ENCODE results near the gene DHX16.

DHX16 gene

GRCh38 chr6:30682143-30683117 lies 9.6 kb upstream of the DHX16 start:
- TF ChIP-seq CTCF (IDR thresholded peaks at IDR 0.05; ENCODE audit: insufficient read depth, low read depth, low read length, missing control alignments) = no peak
- peak overlapping the region; percentile 70 for H3K4me3 ChIP-seq (ENCODE audit: low read length)
- DNase-seq (ENCODE audit: low read depth) = peak; percentile 84

GRCh38 chr6:30681766-30682142 lies 8.9 kb upstream of the DHX16 start:
- no peak for DNase-seq (ENCODE audit: low read depth)
- no peak for TF ChIP-seq CTCF (IDR thresholded peaks at IDR 0.05; ENCODE audit: insufficient read depth, low read depth, low read length, missing control alignments)

GRCh38 chr6:30679765-30680535 lies 7.1 kb upstream of the DHX16 start:
- no peak for DNase-seq (ENCODE audit: low read depth)
- H3K4me3 ChIP-seq (ENCODE audit: low read length) = no peak overlapping the region
- TF ChIP-seq CTCF (IDR thresholded peaks at IDR 0.05; ENCODE audit: insufficient read depth, low read depth, low read length, missing control alignments) = no peak

More at GRCh38 chr6:30681766-30682142, 8.9 kb upstream of the DHX16 start:
- H3K4me3 ChIP-seq (ENCODE audit: low read length) = no peak overlapping the region

- no peak overlapping the region for H3K4me3 ChIP-seq (ENCODE audit: low read length)
- peak; percentile 93 for TF ChIP-seq CTCF (IDR thresholded peaks at IDR 0.05; ENCODE audit: insufficient read depth, low read depth, low read length, missing control alignments)
- DNase-seq (ENCODE audit: low read depth) = peak; percentile 82
Observed at GRCh38 chr6:30678964-30679726, 6.3 kb upstream of the DHX16 start.

- no peak for DNase-seq (ENCODE audit: low read depth)
- H3K4me3 ChIP-seq (ENCODE audit: low read length) = no peak overlapping the region
- TF ChIP-seq CTCF (IDR thresholded peaks at IDR 0.05; ENCODE audit: insufficient read depth, low read depth, low read length, missing control alignments) = no peak
Observed at GRCh38 chr6:30676660-30677285, 4.0 kb upstream of the DHX16 start.
